CD4-positive, alpha-beta memory T cell (primary cell): ENCODE data around the gene DNAJC22. TPM values are rescaled to one million over a fixed set of nuclear protein-coding genes. Genes with fewer than 3 reads are reported as not detected.
"Not testable (repeated sequence)": the region's sequence is repeated elsewhere in the genome, so short reads cannot be mapped to it uniquely, and the experiment has no call there.

Experiments
- CTCF ChIA-PET: fragments of 350-600 bp; sonication (Branson Sonifier 250); formaldehyde crosslinking; loops from one replicate; lab custom pipeline; 2021; ENCODE audit warnings: inconsistent platforms; ENCODE audit not compliant: partially characterized antibody; lab: Charles Lee
- POLR2A ChIA-PET: fragments of 350-600 bp; sonication (Branson Sonifier 250); formaldehyde crosslinking; loops from one replicate; lab custom pipeline; 2021; ENCODE audit not compliant: partially characterized antibody; lab: Charles Lee
- DNase-seq, 5 donors: peaks; one replicate each; pipeline versions ENCODE4 v3.0.0 to v3.0.0-alpha.2; 2020 to 2022; ENCODE audit warnings: mixed read lengths in 1 of 5
- H3K27ac ChIP-seq: one replicate; pipeline ENCODE4 v1.7.0; 2013; ENCODE audit warnings: low read depth, low read length
- H3K27me3 ChIP-seq: 2 replicates; pipeline ENCODE4 v1.7.0; 2013; ENCODE audit warnings: mild to moderate bottlenecking, low read length, moderate library complexity; ENCODE audit not compliant: insufficient read depth
- H3K36me3 ChIP-seq: 2 replicates; pipeline ENCODE4 v1.7.0; 2013; ENCODE audit warnings: mild to moderate bottlenecking, low read length, moderate library complexity; ENCODE audit not compliant: insufficient read depth
- H3K4me1 ChIP-seq: 2 replicates; pipeline ENCODE4 v1.7.0; 2013; ENCODE audit warnings: mild to moderate bottlenecking, low read length, moderate library complexity; ENCODE audit not compliant: insufficient read depth
- H3K4me3 ChIP-seq, 2 donors: one replicate each; pipeline ENCODE4 v1.7.0; 2013; ENCODE audit warnings: low read length in 2 of 2, mild to moderate bottlenecking in 1 of 2
- H3K9me3 ChIP-seq, 2 donors: one replicate each; pipeline ENCODE4 v1.7.0; 2013; ENCODE audit warnings: low read length in 2 of 2, control low read depth in 1 of 2; ENCODE audit not compliant: control insufficient read depth in 1 of 2
- H3K27ac Mint-ChIP-seq, 7 donors: one replicate each; pipeline ENCODE4 v1.8.0; 2020 to 2021; ENCODE audit warnings: mixed read lengths in 7 of 7, mild to moderate bottlenecking in 6 of 7, inconsistent platforms in 3 of 7, moderate library complexity in 3 of 7
- H3K27me3 Mint-ChIP-seq, 2 donors: one replicate each; pipeline ENCODE4 v1.8.0; 2020 to 2021; ENCODE audit warnings: mixed read lengths in 2 of 2
- H3K36me3 Mint-ChIP-seq, 2 donors: one replicate each; pipeline ENCODE4 v1.8.0; 2020 to 2021; ENCODE audit warnings: mixed read lengths in 2 of 2, inconsistent platforms in 1 of 2, mild to moderate bottlenecking in 1 of 2
- H3K4me1 Mint-ChIP-seq, 4 donors: one replicate each; pipeline ENCODE4 v1.8.0; 2020 to 2021; ENCODE audit warnings: mixed read lengths in 4 of 4, mild to moderate bottlenecking in 1 of 4
- H3K4me3 Mint-ChIP-seq, 8 donors: one replicate each; pipeline ENCODE4 v1.8.0; 2020 to 2021; ENCODE audit warnings: mixed read lengths in 8 of 8, mild to moderate bottlenecking in 7 of 8, moderate library complexity in 6 of 8, inconsistent platforms in 3 of 8
- H3K9me3 Mint-ChIP-seq, 8 donors: one replicate each; pipeline ENCODE4 v1.8.0; 2020 to 2021; ENCODE audit warnings: mixed read lengths in 8 of 8, mild to moderate bottlenecking in 5 of 8, inconsistent platforms in 3 of 8, moderate library complexity in 1 of 8
- intact Hi-C: fragments of 100-400 bp; cut with micrococcal nuclease; formaldehyde crosslinking; loops from one replicate; pipeline ENCODE4 v1.15.1; 2023
- polyA plus RNA-seq, 2 donors: library from polyadenylated mRNA; unstranded; fragments of 300-500 nt; fragmentation: Illumina TruSeq; gene quantifications; one replicate each; pipeline ENCODE4 v1.2.3, GENCODE V29; 2021
- total RNA-seq, 2 experiments: library from RNA; stranded (reverse); gene quantifications; one replicate each; pipeline ENCODE4 v1.2.3, GENCODE V29; 2021

The DNAJC22 gene
- total and polyA plus RNA-seq, 4 experiments from 2014 or later = not detected

DNA sequence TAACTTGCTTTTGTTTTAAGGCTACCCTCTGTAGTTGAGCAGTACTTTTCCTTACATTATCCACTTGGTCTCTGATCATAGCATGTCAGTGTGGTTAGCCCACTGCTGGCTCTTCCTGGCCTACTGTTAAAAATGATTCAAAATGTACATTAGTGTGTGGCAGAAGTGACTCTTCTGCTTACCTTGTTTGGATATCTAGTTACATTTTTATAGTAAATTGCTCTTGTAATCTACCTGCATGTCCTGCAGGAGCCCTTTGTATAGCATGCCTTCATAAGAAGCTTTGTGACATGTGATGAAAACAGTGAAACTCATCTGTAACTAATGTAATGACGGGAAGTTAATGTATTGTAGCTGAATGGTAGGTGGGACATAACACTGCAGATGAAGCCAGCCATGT, 28.7 kb downstream of the DNAJC22 start:
- Histone ChIP-seq H3K9me3 (no peaks in the 10 kb centered on the region), H3K36me3 (no peaks in the 10 kb centered on the region), H3K4me1 (no peaks in the 10 kb centered on the region), H3K27me3 (no peaks in the 10 kb centered on the region), H3K27ac (no peak overlapping the region), H3K4me3 (no peak overlapping the region)
- peaks cover 0 to 4% of the 10 kb centered on the region in 2 donors for H3K36me3 Mint-ChIP-seq
- no peak overlapping the region for H3K27ac Mint-ChIP-seq
- POLR2A ChIA-PET = interaction anchor here (1.3 kb wide), 1 partner anchor 9 kb away, joined by 8 read pairs; the partner anchor contains the start of gene SPATS2
- H3K4me1 Mint-ChIP-seq = peaks cover 0 to 4% (median 2%) of the 10 kb centered on the region in 4 donors
- H3K9me3 Mint-ChIP-seq = no peaks in the 10 kb centered on the region
- no peak for DNase-seq
- no peak overlapping the region for H3K4me3 Mint-ChIP-seq
- CTCF ChIA-PET = interaction anchor here (0.7 to 1.5 kb wide), 4 partner anchors 9 to 28 kb away, joined by 3 to 7 read pairs (median 4); partner anchors contain the start of genes DNAJC22 and SPATS2
- intact Hi-C loops = no loop called here
- no peaks in the 10 kb centered on the region for H3K27me3 Mint-ChIP-seq

DNA sequence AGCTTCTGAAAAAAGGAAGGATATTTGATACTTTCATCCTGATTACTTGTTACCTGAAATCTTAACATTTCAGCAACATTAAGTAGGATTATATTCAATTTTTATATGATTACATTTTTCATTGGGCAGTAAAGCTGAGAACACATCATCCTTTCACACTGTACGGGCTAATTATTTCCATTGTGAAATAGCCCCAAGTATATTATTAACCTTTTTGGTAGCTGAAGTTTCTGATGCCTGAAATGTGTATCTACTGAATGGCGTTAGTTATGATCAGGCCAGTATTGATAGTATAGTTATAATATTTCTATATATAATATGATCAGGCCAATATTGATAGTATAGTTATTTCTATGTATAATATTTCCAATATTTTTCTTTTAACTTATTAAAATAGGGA, 30.7 kb downstream of the DNAJC22 start:
- intact Hi-C loops = no loop called here
- H3K36me3 ChIP-seq = no peaks in the 10 kb centered on the region
- H3K27me3 ChIP-seq = no peaks in the 10 kb centered on the region
- H3K36me3 Mint-ChIP-seq = peaks cover 0 to 4% of the 10 kb centered on the region in 2 donors
- no peak overlapping the region for H3K4me3 ChIP-seq
- POLR2A ChIA-PET = interaction anchor here (1.6 kb wide), 1 partner anchor 10 kb away, joined by 7 read pairs; the partner anchor contains the start of gene SPATS2
- H3K9me3 Mint-ChIP-seq = no peaks in the 10 kb centered on the region
- H3K27ac Mint-ChIP-seq = no peak overlapping the region
- DNase-seq = no peak
- CTCF ChIA-PET = interaction anchor here (1.2 kb wide), 1 partner anchor 18 kb away, joined by 4 read pairs; no protein-coding TSS in a partner anchor
- H3K4me3 Mint-ChIP-seq = no peak overlapping the region
- peaks cover 0 to 4% (median 2%) of the 10 kb centered on the region in 4 donors for H3K4me1 Mint-ChIP-seq
- H3K9me3 ChIP-seq = no peaks in the 10 kb centered on the region
- no peaks in the 10 kb centered on the region for H3K27me3 Mint-ChIP-seq
- H3K4me1 ChIP-seq = no peaks in the 10 kb centered on the region
- H3K27ac ChIP-seq = no peak overlapping the region

DNA sequence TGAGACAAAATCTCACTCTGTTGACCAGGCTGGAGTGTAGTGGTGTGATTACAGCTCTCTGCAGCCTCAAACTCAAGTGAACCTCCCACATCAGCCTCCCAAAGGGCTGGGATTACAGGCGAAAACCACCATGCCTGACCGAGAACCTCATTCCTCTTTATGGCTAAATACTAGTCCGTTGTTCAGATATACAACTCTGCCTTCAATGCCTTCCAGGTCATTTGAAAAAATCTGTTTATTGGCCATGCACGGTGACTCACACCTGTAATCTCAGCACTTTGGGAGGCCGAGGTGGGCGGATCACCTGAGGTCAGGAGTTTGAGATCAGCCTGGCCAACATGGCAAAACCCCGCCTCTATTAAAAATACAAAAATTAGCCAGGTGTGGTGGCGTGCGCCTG, 33.5 kb downstream of the DNAJC22 start:
- H3K4me3 ChIP-seq, H3K4me1 ChIP-seq, H3K9me3 ChIP-seq, H3K4me1 Mint-ChIP-seq, H3K27me3 ChIP-seq, H3K27ac ChIP-seq, intact Hi-C loops, H3K36me3 ChIP-seq, H3K9me3 Mint-ChIP-seq, DNase-seq, H3K36me3 Mint-ChIP-seq, H3K4me3 Mint-ChIP-seq, H3K27me3 Mint-ChIP-seq, POLR2A ChIA-PET: not testable (repeated sequence)
- peak overlapping the region in 1 of 7 donors; percentile 13 for H3K27ac Mint-ChIP-seq
- CTCF ChIA-PET = interaction anchor here (1.7 kb wide), 1 partner anchor 22 kb away, joined by 6 read pairs; no protein-coding TSS in a partner anchor

DNA sequence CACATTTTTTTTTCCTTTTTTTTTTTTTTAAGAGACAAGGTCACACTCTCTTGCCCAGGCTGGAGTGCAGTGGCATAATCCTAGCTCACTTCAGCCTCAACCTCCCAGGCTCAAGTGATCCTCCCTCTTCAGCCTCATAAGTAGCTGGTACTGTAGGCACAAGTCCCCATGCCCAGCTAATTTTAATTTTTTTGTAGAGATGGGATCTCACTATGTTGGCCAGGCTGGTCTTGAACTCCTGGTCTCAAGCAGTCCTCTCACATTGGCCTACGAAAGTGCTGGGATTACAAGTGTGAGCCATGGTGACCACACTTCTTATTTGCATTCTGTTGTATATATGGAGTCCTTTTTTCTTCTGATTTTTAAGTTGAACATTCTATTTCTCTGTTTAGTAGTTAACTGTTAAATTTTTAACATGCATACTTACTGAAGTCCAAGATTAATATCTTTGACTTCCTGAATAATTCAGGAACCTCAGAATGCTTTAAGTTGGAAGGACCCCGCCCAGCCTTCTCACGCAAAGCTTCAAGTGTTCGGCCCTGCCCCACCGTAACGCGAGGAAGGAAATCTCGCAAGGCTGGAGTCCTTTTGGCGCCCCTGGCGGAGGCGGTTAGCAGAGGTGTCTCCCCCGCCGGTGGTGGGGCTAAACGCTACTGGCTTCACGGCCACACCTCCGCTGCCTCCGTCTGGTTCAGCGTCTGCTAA, 42.1 kb downstream of the DNAJC22 start:
- no peaks in the 10 kb centered on the region for H3K4me1 ChIP-seq
- intact Hi-C loops = loop anchor here (1.0 kb wide), 1 partner anchor 31 kb away; no protein-coding TSS in a partner anchor
- H3K36me3 ChIP-seq = no peaks in the 10 kb centered on the region
- H3K27me3 Mint-ChIP-seq = no peaks in the 10 kb centered on the region
- H3K27ac ChIP-seq = no peak overlapping the region
- ChIA-PET CTCF (interaction anchor here (1.0 to 1.6 kb wide), 8 partner anchors 8 to 125 kb away, joined by 3 to 9 read pairs (median 4); partner anchors contain the start of gene SPATS2), POLR2A (interaction anchor here (1.2 kb wide), 1 partner anchor 22 kb away, joined by 9 read pairs; the partner anchor contains the start of gene SPATS2)
- peaks cover 4 to 10% (median 5%) of the 10 kb centered on the region in 4 donors for H3K4me1 Mint-ChIP-seq
- peak overlapping the region in 1 of 7 donors; percentile 6 for H3K27ac Mint-ChIP-seq
- peak; percentile 38 to 65 (median 51) for DNase-seq
- H3K9me3 Mint-ChIP-seq = peaks cover 0 to 1% (median 0%) of the 10 kb centered on the region in 8 donors
- H3K4me3 ChIP-seq = no peak overlapping the region
- H3K9me3 ChIP-seq = no peaks in the 10 kb centered on the region
- no peaks in the 10 kb centered on the region for H3K27me3 ChIP-seq
- H3K4me3 Mint-ChIP-seq = peak overlapping the region in 7 of 8 donors; percentile 1 to 69 (median 49)
- H3K36me3 Mint-ChIP-seq = peaks cover 0 to 3% of the 10 kb centered on the region in 2 donors

DNA sequence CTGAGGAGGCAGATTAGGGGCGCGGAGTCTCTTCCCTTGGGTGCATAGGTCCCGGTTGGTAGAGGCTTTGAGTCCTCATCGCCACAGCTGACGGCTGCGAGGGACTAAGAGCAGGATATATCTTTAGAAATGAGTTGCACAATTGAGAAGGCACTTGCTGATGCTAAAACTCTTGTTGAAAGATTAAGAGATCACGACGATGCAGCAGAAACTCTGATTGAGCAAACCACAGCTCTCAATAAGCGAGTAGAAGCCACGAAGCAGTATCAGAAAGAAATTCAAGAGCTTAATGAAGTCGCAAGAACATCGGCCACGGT, 42.7 kb downstream of the DNAJC22 start:
- ChIA-PET POLR2A (interaction anchor here (1.2 kb wide), 1 partner anchor 22 kb away, joined by 9 read pairs; the partner anchor contains the start of gene SPATS2), CTCF (interaction anchor here (0.6 to 1.5 kb wide), 7 partner anchors 17 to 125 kb away, joined by 3 to 9 read pairs (median 4); partner anchors contain the start of gene SPATS2)
- no peaks in the 10 kb centered on the region for H3K27me3 Mint-ChIP-seq
- peaks cover 0 to 1% of the 10 kb centered on the region in 2 donors for H3K36me3 Mint-ChIP-seq
- Histone ChIP-seq H3K27me3 (no peaks in the 10 kb centered on the region), H3K27ac (no peak overlapping the region), H3K4me1 (no peaks in the 10 kb centered on the region), H3K9me3 (no peaks in the 10 kb centered on the region), H3K36me3 (no peaks in the 10 kb centered on the region), H3K4me3 (no peak overlapping the region)
- H3K4me3 Mint-ChIP-seq = peak overlapping the region in 7 of 8 donors; percentile 1 to 69 (median 49)
- intact Hi-C loops = loop anchor here (1.0 kb wide), 1 partner anchor 31 kb away; no protein-coding TSS in a partner anchor
- peaks cover 4 to 10% (median 5%) of the 10 kb centered on the region in 4 donors for H3K4me1 Mint-ChIP-seq
- H3K9me3 Mint-ChIP-seq = peaks cover 0 to 1% (median 0%) of the 10 kb centered on the region in 8 donors
- H3K27ac Mint-ChIP-seq = no peak overlapping the region
- no peak for DNase-seq

DNA sequence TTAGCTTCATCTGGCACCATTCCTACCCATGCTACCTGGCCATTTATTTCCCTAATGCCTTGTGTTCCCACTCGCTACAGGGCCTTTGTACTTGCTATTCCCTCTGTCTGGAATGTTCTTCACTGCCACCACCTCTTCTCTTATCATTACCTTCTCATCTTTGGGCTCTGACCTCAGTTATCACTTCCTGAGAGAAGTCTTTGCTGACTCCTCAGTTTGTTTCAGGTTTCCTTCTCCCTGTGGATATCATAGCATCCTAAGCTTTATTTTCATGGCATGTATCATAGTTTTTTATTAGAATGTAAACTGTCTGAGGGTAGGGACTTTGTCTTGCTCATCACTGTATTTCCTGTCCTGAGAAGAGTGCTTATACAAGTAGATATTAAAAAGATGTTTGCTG, 50.3 kb downstream of the DNAJC22 start:
- H3K4me1 ChIP-seq = no peaks in the 10 kb centered on the region
- ChIA-PET POLR2A (no interaction called here), CTCF (interaction anchor here (0.6 to 1.4 kb wide), 6 partner anchors 8 to 409 kb away, joined by 3 to 4 read pairs (median 3); no protein-coding TSS in a partner anchor)
- no peaks in the 10 kb centered on the region for H3K27me3 Mint-ChIP-seq
- H3K9me3 Mint-ChIP-seq = no peaks in the 10 kb centered on the region
- no peak overlapping the region for H3K4me3 ChIP-seq
- no peaks in the 10 kb centered on the region for H3K27me3 ChIP-seq
- DNase-seq = no peak
- peak overlapping the region in 1 of 7 donors; percentile 43 for H3K27ac Mint-ChIP-seq
- no peaks in the 10 kb centered on the region for H3K36me3 ChIP-seq
- no peak overlapping the region for H3K4me3 Mint-ChIP-seq
- peaks cover 0 to 4% (median 3%) of the 10 kb centered on the region in 4 donors for H3K4me1 Mint-ChIP-seq
- intact Hi-C loops = no loop called here
- no peak overlapping the region for H3K27ac ChIP-seq
- no peaks in the 10 kb centered on the region for H3K9me3 ChIP-seq
- no peaks in the 10 kb centered on the region for H3K36me3 Mint-ChIP-seq

DNA sequence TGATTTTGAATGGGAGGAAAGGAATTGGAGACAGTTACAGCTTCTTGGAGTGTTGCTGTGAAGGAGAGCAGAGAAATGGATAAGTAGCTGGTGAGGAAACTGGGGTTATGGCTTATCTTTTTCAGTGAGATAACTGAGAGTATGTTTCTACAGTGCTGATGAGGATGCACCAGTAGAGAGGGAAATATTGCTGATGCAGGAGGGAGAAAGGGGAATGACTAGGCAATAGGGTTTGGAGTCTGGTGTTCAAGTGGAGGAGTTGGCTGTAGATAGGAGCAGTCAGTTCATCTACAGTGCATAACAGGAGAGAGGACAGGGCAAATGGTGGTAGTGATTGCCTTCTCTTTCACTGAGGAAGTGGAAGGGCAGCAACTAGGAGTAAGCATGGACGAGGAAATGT, 53.6 kb downstream of the DNAJC22 start:
- ChIA-PET CTCF (interaction anchor here (0.8 to 2.2 kb wide), 2 partner anchors 9 to 42 kb away, joined by 3 to 8 read pairs; no protein-coding TSS in a partner anchor), POLR2A (no interaction called here)
- H3K27me3 Mint-ChIP-seq = no peaks in the 10 kb centered on the region
- intact Hi-C loops = no loop called here
- no peaks in the 10 kb centered on the region for H3K9me3 ChIP-seq
- H3K4me1 Mint-ChIP-seq = peaks cover 15 to 25% (median 18%) of the 10 kb centered on the region in 4 donors
- no peak overlapping the region for H3K4me3 Mint-ChIP-seq
- no peak overlapping the region for H3K4me3 ChIP-seq
- peaks cover 14% of the 10 kb centered on the region for H3K4me1 ChIP-seq
- H3K27ac Mint-ChIP-seq = peak overlapping the region in 1 of 7 donors; percentile 24
- H3K36me3 ChIP-seq = no peaks in the 10 kb centered on the region
- no peaks in the 10 kb centered on the region for H3K27me3 ChIP-seq
- no peak overlapping the region for H3K27ac ChIP-seq
- no peaks in the 10 kb centered on the region for H3K36me3 Mint-ChIP-seq
- DNase-seq = no peak
- no peaks in the 10 kb centered on the region for H3K9me3 Mint-ChIP-seq
